ENCODE results near the gene CFAP161.

- TF ChIP-seq CTCF (IDR thresholded peaks at IDR 0.05; ENCODE audit: low read depth, low read length, missing input control), result no peak
- TF ChIP-seq JUND (IDR thresholded peaks at IDR 0.05), result no peak
- TF ChIP-seq, protein P1, sequence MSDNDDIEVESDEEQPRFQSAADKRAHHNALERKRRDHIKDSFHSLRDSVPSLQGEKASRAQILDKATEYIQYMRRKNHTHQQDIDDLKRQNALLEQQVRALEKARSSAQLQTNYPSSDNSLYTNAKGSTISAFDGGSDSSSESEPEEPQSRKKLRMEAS (IDR thresholded peaks at IDR 0.05), result no peak
- no peak for TF ChIP-seq FOXA1 (IDR thresholded peaks at IDR 0.05)
- TF ChIP-seq RAD21 (IDR thresholded peaks at IDR 0.05), result no peak
- no peak for TF ChIP-seq YY1 (IDR thresholded peaks at IDR 0.05)
- TF ChIP-seq ZBTB33 (IDR thresholded peaks at IDR 0.05), result no peak
- no peak for TF ChIP-seq TAF1 (conservative IDR thresholded peaks at IDR 0.05)
- TF ChIP-seq SP1 (IDR thresholded peaks at IDR 0.05), result no peak
- TF ChIP-seq RXRA (IDR thresholded peaks at IDR 0.05), result no peak
- TF ChIP-seq, protein P2, sequence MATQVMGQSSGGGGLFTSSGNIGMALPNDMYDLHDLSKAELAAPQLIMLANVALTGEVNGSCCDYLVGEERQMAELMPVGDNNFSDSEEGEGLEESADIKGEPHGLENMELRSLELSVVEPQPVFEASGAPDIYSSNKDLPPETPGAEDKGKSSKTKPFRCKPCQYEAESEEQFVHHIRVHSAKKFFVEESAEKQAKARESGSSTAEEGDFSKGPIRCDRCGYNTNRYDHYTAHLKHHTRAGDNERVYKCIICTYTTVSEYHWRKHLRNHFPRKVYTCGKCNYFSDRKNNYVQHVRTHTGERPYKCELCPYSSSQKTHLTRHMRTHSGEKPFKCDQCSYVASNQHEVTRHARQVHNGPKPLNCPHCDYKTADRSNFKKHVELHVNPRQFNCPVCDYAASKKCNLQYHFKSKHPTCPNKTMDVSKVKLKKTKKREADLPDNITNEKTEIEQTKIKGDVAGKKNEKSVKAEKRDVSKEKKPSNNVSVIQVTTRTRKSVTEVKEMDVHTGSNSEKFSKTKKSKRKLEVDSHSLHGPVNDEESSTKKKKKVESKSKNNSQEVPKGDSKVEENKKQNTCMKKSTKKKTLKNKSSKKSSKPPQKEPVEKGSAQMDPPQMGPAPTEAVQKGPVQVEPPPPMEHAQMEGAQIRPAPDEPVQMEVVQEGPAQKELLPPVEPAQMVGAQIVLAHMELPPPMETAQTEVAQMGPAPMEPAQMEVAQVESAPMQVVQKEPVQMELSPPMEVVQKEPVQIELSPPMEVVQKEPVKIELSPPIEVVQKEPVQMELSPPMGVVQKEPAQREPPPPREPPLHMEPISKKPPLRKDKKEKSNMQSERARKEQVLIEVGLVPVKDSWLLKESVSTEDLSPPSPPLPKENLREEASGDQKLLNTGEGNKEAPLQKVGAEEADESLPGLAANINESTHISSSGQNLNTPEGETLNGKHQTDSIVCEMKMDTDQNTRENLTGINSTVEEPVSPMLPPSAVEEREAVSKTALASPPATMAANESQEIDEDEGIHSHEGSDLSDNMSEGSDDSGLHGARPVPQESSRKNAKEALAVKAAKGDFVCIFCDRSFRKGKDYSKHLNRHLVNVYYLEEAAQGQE (IDR thresholded peaks at IDR 0.05), result no peak
- TF ChIP-seq GABPA (IDR thresholded peaks at IDR 0.05 in 1 of 2, conservative IDR thresholded peaks at IDR 0.05 in 1 of 2), result no peak
- TF ChIP-seq, protein P3, sequence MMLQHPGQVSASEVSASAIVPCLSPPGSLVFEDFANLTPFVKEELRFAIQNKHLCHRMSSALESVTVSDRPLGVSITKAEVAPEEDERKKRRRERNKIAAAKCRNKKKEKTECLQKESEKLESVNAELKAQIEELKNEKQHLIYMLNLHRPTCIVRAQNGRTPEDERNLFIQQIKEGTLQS (IDR thresholded peaks at IDR 0.05), result no peak
These were observed 48.9 kb upstream of the CFAP161 start for GRCh38 chr15:81085213-81085612.

Data from liver (tissue), 3 donors.